ENCODE measurements around the gene ASTL.

- TF ChIP-seq, protein P1, sequence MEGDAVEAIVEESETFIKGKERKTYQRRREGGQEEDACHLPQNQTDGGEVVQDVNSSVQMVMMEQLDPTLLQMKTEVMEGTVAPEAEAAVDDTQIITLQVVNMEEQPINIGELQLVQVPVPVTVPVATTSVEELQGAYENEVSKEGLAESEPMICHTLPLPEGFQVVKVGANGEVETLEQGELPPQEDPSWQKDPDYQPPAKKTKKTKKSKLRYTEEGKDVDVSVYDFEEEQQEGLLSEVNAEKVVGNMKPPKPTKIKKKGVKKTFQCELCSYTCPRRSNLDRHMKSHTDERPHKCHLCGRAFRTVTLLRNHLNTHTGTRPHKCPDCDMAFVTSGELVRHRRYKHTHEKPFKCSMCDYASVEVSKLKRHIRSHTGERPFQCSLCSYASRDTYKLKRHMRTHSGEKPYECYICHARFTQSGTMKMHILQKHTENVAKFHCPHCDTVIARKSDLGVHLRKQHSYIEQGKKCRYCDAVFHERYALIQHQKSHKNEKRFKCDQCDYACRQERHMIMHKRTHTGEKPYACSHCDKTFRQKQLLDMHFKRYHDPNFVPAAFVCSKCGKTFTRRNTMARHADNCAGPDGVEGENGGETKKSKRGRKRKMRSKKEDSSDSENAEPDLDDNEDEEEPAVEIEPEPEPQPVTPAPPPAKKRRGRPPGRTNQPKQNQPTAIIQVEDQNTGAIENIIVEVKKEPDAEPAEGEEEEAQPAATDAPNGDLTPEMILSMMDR (IDR thresholded peaks at IDR 0.05): no peak
- TF ChIP-seq POLR2AphosphoS5 (IDR thresholded peaks at IDR 0.05; ENCODE audit: low read depth, low read length) (no peak), SIN3A (IDR thresholded peaks at IDR 0.05; ENCODE audit: borderline replicate concordance, insufficient read depth, low read depth, low read length) (no peak), TCF7L2 (IDR thresholded peaks at IDR 0.05; ENCODE audit: low read depth, low read length) (no peak)
These were observed 41.7 kb upstream of the ASTL start for GRCh38 chr2:96180002-96180401.

Data from Panc1 (cell line).